HepG2 (cell line): ENCODE data around the gene SNAI1. TPM values are rescaled to one million over a fixed set of nuclear protein-coding genes. Genes with fewer than 3 reads are reported as not detected.

Experiments
- DPF2 ChIP-seq: sonication (generic); formaldehyde crosslinking; IDR thresholded peaks from 2 replicates; pipeline ENCODE4 v1.4.0; 2020; ENCODE audit warnings: mild to moderate bottlenecking, low read depth, missing genetic modification reagents, borderline replicate concordance
- FOSL1 ChIP-seq: sonication (generic); formaldehyde crosslinking; IDR thresholded peaks from 2 replicates; pipeline ENCODE4 v1.9.0; 2021; ENCODE audit warnings: missing genetic modification reagents, borderline replicate concordance
- HIVEP1 ChIP-seq: sonication (generic); formaldehyde crosslinking; IDR thresholded peaks from 2 replicates; pipeline ENCODE4 v1.4.0; 2020; ENCODE audit warnings: mild to moderate bottlenecking, missing genetic modification reagents
- HMG20A ChIP-seq: IDR thresholded peaks from 2 replicates; pipeline ENCODE4 v1.6.1; 2016; ENCODE audit warnings: borderline replicate concordance
- HOXA5 ChIP-seq: sonication (generic); formaldehyde crosslinking; IDR thresholded peaks from 2 replicates; pipeline ENCODE4 v1.4.0; 2020; ENCODE audit warnings: missing genetic modification reagents
- HOXA9 ChIP-seq: sonication (generic); formaldehyde crosslinking; IDR thresholded peaks from 2 replicates; pipeline ENCODE4 v1.8.1; 2022; ENCODE audit warnings: missing genetic modification reagents, mild to moderate bottlenecking, moderate library complexity, borderline replicate concordance
- NKX3-1 ChIP-seq: sonication (generic); formaldehyde crosslinking; IDR thresholded peaks from 2 replicates; pipeline ENCODE4 v1.5.0; 2020; ENCODE audit warnings: missing genetic modification reagents
- PATZ1 ChIP-seq: sonication (generic); formaldehyde crosslinking; IDR thresholded peaks from 2 replicates; pipeline ENCODE4 v1.4.0; 2020; ENCODE audit warnings: missing genetic modification reagents
- SALL1 ChIP-seq: sonication (generic); formaldehyde crosslinking; IDR thresholded peaks from 2 replicates; pipeline ENCODE4 v1.8.0; 2022; ENCODE audit warnings: mild to moderate bottlenecking, missing genetic modification reagents
- SMAD3 ChIP-seq: sonication (generic); formaldehyde crosslinking; IDR thresholded peaks from 2 replicates; pipeline ENCODE4 v1.4.0; 2020; ENCODE audit warnings: missing genetic modification reagents
- THRA ChIP-seq: sonication (generic); formaldehyde crosslinking; IDR thresholded peaks from 2 replicates; pipeline ENCODE4 v1.4.0; 2020; ENCODE audit warnings: missing genetic modification reagents, borderline replicate concordance
- ZFP91 ChIP-seq: sonication (generic); formaldehyde crosslinking; IDR thresholded peaks from 2 replicates; pipeline ENCODE4 v1.9.0; 2022; ENCODE audit warnings: missing genetic modification reagents, mild to moderate bottlenecking, borderline replicate concordance
- ZNF263 ChIP-seq: sonication (generic); formaldehyde crosslinking; IDR thresholded peaks from 2 replicates; pipeline ENCODE4 v1.4.0; 2020; ENCODE audit warnings: missing genetic modification reagents
- ZNF33A ChIP-seq: sonication (generic); formaldehyde crosslinking; IDR thresholded peaks from 2 replicates; pipeline ENCODE4 v1.5.1; 2020; ENCODE audit warnings: missing genetic modification reagents, mild to moderate bottlenecking, moderate library complexity, borderline replicate concordance
- ZNF460 ChIP-seq: sonication (generic); formaldehyde crosslinking; IDR thresholded peaks from 2 replicates; pipeline ENCODE4 v1.5.1; 2020; ENCODE audit warnings: missing genetic modification reagents, mild to moderate bottlenecking, borderline replicate concordance
- ZNF563 ChIP-seq: sonication (generic); formaldehyde crosslinking; IDR thresholded peaks from 2 replicates; pipeline ENCODE4 v1.8.0; 2022; ENCODE audit warnings: mild to moderate bottlenecking, moderate library complexity, missing genetic modification reagents
- ZNF567 ChIP-seq: sonication (generic); formaldehyde crosslinking; IDR thresholded peaks from 2 replicates; pipeline ENCODE4 v1.8.1; 2023; ENCODE audit warnings: mild to moderate bottlenecking, missing genetic modification reagents, borderline replicate concordance
- ZNF580 ChIP-seq: IDR thresholded peaks from 2 replicates; pipeline ENCODE4 v1.6.1; 2016; ENCODE audit warnings: low read depth, borderline replicate concordance
- ZNF619 ChIP-seq: sonication (generic); formaldehyde crosslinking; IDR thresholded peaks from 2 replicates; pipeline ENCODE4 v1.4.0; 2020; ENCODE audit warnings: mild to moderate bottlenecking, missing genetic modification reagents
- ZNF644 ChIP-seq: IDR thresholded peaks from 2 replicates; pipeline ENCODE4 v1.6.1; 2016; ENCODE audit warnings: low read depth
- ZNF670 ChIP-seq: sonication (generic); formaldehyde crosslinking; IDR thresholded peaks from 2 replicates; pipeline ENCODE4 v1.8.0; 2022; ENCODE audit warnings: mild to moderate bottlenecking, missing genetic modification reagents, borderline replicate concordance
- ZNF747 ChIP-seq: sonication (generic); formaldehyde crosslinking; IDR thresholded peaks from 2 replicates; pipeline ENCODE4 v1.8.1; 2023; ENCODE audit warnings: missing genetic modification reagents, mild to moderate bottlenecking, borderline replicate concordance
- polyA plus RNA-seq, 8 experiments: library from polyadenylated mRNA; depleted of rRNA in 3 of 8; stranded (reverse) in 7 of 8; unstranded in 1 of 8; fragments of >200 nt; fragmentation: Illumina TruSeq in 4 of 8; extraction: Trizol in 4 of 8; gene quantifications; 2 replicates each; pipeline versions ENCODE4 v1.2.1 to v1.2.3, GENCODE V29; 2011 to 2016; ENCODE audit warnings: low read depth in 4 of 8, missing spikeins in 1 of 8, mixed read lengths in 1 of 8; ENCODE audit not compliant: insufficient read depth in 1 of 8
- total RNA-seq, 5 experiments: library from RNA; depleted of rRNA; stranded (reverse); fragments of >200 nt; fragmentation: Illumina TruSeq; extraction: Trizol; gene quantifications; 2 replicates each; pipeline ENCODE4 v1.2.3, GENCODE V29; 2016; ENCODE audit warnings: low read depth in 1 of 5

The SNAI1 gene
- total and polyA plus RNA-seq, 2 of the 13 experiments (the other 11 are each of a cell fraction or from before 2014, with no cell fraction given): 1.3 to 1.4 TPM

GRCh38 chr20:49945701-49946477 is 36.9 kb upstream of the SNAI1 start (continued):
- 0 out of 2 replicates have a peak, but pooled peaks have one; percentile 25 for TF ChIP-seq PATZ1 (CRISPR knock-in tag)
- TF ChIP-seq SALL1 (CRISPR knock-in tag): peak; percentile 95
- TF ChIP-seq ZNF263 (CRISPR knock-in tag): peak; percentile 63
- TF ChIP-seq ZNF644 (CRISPR knock-in tag): peak; percentile 29; the same call in 1 of the 2 replicates
- TF ChIP-seq ZNF460 (CRISPR knock-in tag): peak; percentile 100
- peak; percentile 42; the same call in 1 of the 2 replicates for TF ChIP-seq ZNF567 (CRISPR knock-in tag)
- peak; percentile 55; the same call in 1 of the 2 replicates for TF ChIP-seq HOXA5
- no peak; the same call in 1 of the 2 replicates for TF ChIP-seq SMAD3
- TF ChIP-seq ZNF563 (CRISPR knock-in tag): peak; percentile 33; the same call in 1 of the 2 replicates
- 0 out of 2 replicates have a peak, but pooled peaks have one; percentile 61 for TF ChIP-seq ZFP91
- peak; percentile 56 for TF ChIP-seq DPF2 (CRISPR knock-in tag)
- 0 out of 2 replicates have a peak, but pooled peaks have one; percentile 29 for TF ChIP-seq NKX3-1 (CRISPR knock-in tag)
- TF ChIP-seq FOSL1 (CRISPR knock-in tag): peak; percentile 8; the same call in 1 of the 2 replicates
- 0 out of 2 replicates have a peak, but pooled peaks have one; percentile 54 for TF ChIP-seq ZNF33A (CRISPR knock-in tag)
- TF ChIP-seq ZNF747 (CRISPR knock-in tag): peak; percentile 83
- TF ChIP-seq HIVEP1 (CRISPR knock-in tag): no peak
- TF ChIP-seq ZNF580 (CRISPR knock-in tag): peak; percentile 85; the same call in 1 of the 2 replicates
- TF ChIP-seq ZNF670 (CRISPR knock-in tag): peak; percentile 22; the same call in 1 of the 2 replicates
- TF ChIP-seq HMG20A (CRISPR knock-in tag): peak; percentile 28; the same call in 1 of the 2 replicates
- no peak for TF ChIP-seq HOXA9 (CRISPR knock-in tag)
- TF ChIP-seq ZNF619 (CRISPR knock-in tag): peak; percentile 78; the same call in 1 of the 2 replicates
- TF ChIP-seq THRA (CRISPR knock-in tag): peak; percentile 90
